ENCODE measurements around the gene CD99. TPM values are rescaled to one million over a fixed set of nuclear protein-coding genes. Genes with fewer than 3 reads are reported as not detected.

CD99 gene
- total and polyA plus RNA-seq, 12 donors, result 89.4 to 266 (median 184) TPM

GRCh38 chrX:2708592-2709188 lies 17.6 kb downstream of the CD99 start:
- intact Hi-C loops (cut with DNase I), result no loop called here

GRCh38 chrX:2709556-2709955 lies 18.5 kb downstream of the CD99 start:
- peak overlapping the region in 3 of 5 donors; percentile 47 to 73 (median 65) for H3K27ac ChIP-seq
- H3K27me3 ChIP-seq, result no peaks in the 10 kb centered on the region
- peaks cover 12 to 37% of the 10 kb centered on the region in 2 donors for H3K4me1 ChIP-seq (replicated peaks in 1 of 2)
- H3K36me3 ChIP-seq (replicated peaks in 1 of 2), result peaks cover 0 to 2% of the 10 kb centered on the region in 2 donors
- TF ChIP-seq CTCF (IDR thresholded peaks at IDR 0.05) (no peak), POLR2A (IDR thresholded peaks at IDR 0.05) (no peak)
- DNase-seq, result no peak
- intact Hi-C loops (cut with DNase I), result no loop called here
- no peak overlapping the region for H3K4me3 ChIP-seq
- no peaks in the 10 kb centered on the region for H3K9me3 ChIP-seq (replicated peaks in 1 of 3)
- WGBS, 4 donors, result 75 to 88% (median 82%) methylated on average over 9 of the region's 9 CpGs

More at GRCh38 chrX:2708592-2709188, 17.6 kb downstream of the CD99 start:
- H3K4me1 ChIP-seq (replicated peaks in 1 of 2), result peaks cover 12 to 37% of the 10 kb centered on the region in 2 donors
- DNase-seq, result peak in 1 of 7 donors; percentile 26
- 42 to 53% (median 48%) methylated on average over 10 of the region's 10 CpGs for WGBS, 4 donors
- peak overlapping the region in 3 of 5 donors; percentile 18 to 57 (median 45) for H3K27ac ChIP-seq
- H3K9me3 ChIP-seq (replicated peaks in 1 of 3), result no peaks in the 10 kb centered on the region
- H3K27me3 ChIP-seq, result no peaks in the 10 kb centered on the region
- no peak overlapping the region for H3K4me3 ChIP-seq
- no peak for TF ChIP-seq CTCF (IDR thresholded peaks at IDR 0.05)
- no peak for TF ChIP-seq POLR2A (IDR thresholded peaks at IDR 0.05)
- H3K36me3 ChIP-seq (replicated peaks in 1 of 2), result no peaks in the 10 kb centered on the region

GRCh38 chrX:2710041-2710840 lies 19.1 kb downstream of the CD99 start:
- H3K4me1 ChIP-seq (replicated peaks in 1 of 2), result peaks cover 12 to 37% of the 10 kb centered on the region in 2 donors
- intact Hi-C loops (cut with DNase I), result no loop called here
- peak in 1 of 2 donors; percentile 31 for TF ChIP-seq POLR2A (IDR thresholded peaks at IDR 0.05)
- no peak for TF ChIP-seq CTCF (IDR thresholded peaks at IDR 0.05)
- DNase-seq, result peak in 5 of 7 donors; percentile 22 to 49 (median 36)
- 15 to 29% (median 19%) methylated on average over 10 to 15 of the region's 15 CpGs for WGBS, 4 donors
- H3K4me3 ChIP-seq, result peak overlapping the region in 1 of 4 donors; percentile 25
- peaks cover 0 to 9% of the 10 kb centered on the region in 2 donors for H3K36me3 ChIP-seq (replicated peaks in 1 of 2)
- no peaks in the 10 kb centered on the region for H3K27me3 ChIP-seq
- no peaks in the 10 kb centered on the region for H3K9me3 ChIP-seq (replicated peaks in 1 of 3)
- peak overlapping the region in 3 of 5 donors; percentile 47 to 73 (median 65) for H3K27ac ChIP-seq

- TF ChIP-seq POLR2A (IDR thresholded peaks at IDR 0.05), result no peak
- no peak for TF ChIP-seq CTCF (IDR thresholded peaks at IDR 0.05)
- peaks cover 0 to 9% of the 10 kb centered on the region in 2 donors for H3K36me3 ChIP-seq (replicated peaks in 1 of 2)
- WGBS, 4 donors, result 85 to 100% (median 98%) methylated on average over 2 of the region's 2 CpGs
- H3K9me3 ChIP-seq (replicated peaks in 1 of 3), result no peaks in the 10 kb centered on the region
- peaks cover 12 to 37% of the 10 kb centered on the region in 2 donors for H3K4me1 ChIP-seq (replicated peaks in 1 of 2)
- no peak overlapping the region for H3K4me3 ChIP-seq
- H3K27ac ChIP-seq, result no peak overlapping the region
- H3K27me3 ChIP-seq, result no peaks in the 10 kb centered on the region
- intact Hi-C loops (cut with DNase I), result no loop called here
- no peak for DNase-seq
Observed at GRCh38 chrX:2711441-2711840, 20.3 kb downstream of the CD99 start.

All from adrenal gland (tissue), 12 donors.